ENCODE measurements around the gene LMNTD1.
"Not testable (repeated sequence)": the region's sequence is repeated elsewhere in the genome, so short reads cannot be mapped to it uniquely, and the experiment has no call there.

LMNTD1 gene

GRCh38 chr12:25488956-25489870, 63.9 kb downstream of the LMNTD1 start:
- DNase-seq (ENCODE audit: low spot score) = not testable (repeated sequence)

DNA sequence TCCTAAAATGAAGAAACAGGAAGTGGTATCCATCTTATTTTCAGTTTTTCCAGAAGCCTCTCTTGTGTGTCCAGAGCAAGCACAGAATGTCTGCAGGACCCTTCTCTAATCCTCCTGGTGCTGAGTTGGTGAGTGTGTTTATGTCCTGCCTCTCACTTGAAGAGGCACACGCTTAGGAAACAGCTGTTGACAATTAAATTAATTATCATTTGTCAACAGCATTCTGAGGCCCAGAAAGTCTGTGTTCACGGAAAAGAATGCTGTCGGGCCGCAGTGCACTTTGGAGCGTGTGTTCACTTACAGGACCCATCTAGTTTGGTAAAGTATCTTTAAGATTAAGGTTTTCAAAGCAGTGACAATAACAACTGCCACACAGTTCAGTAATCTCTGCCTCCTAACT, 70.5 kb downstream of the LMNTD1 start:
- DNase-seq (ENCODE audit: low spot score) = no peak

DNA sequence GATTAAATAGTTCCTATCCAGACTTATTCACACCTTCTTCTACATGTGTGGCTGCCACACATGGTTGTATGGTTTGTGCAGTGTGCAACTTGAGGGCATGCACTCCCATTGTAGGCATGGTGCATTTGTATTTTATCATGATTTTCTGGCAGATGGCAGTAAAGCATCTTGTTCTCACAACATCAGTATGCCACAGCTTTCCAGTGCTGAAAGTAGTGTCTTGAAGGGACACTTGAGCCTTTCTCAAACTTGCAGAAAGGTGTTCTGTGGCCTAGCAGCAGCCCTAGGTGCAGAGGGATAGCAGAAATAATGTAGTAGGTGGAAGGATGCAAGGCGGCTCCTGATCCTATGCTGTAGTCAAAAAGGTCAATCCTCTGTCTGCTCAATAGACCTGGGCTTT, 72.9 kb downstream of the LMNTD1 start:
- no peak for DNase-seq (ENCODE audit: low spot score)

- DNase-seq (ENCODE audit: low spot score) = no peak
Observed at GRCh38 chr12:25477217-25477616, 75.9 kb downstream of the LMNTD1 start.

DNA sequence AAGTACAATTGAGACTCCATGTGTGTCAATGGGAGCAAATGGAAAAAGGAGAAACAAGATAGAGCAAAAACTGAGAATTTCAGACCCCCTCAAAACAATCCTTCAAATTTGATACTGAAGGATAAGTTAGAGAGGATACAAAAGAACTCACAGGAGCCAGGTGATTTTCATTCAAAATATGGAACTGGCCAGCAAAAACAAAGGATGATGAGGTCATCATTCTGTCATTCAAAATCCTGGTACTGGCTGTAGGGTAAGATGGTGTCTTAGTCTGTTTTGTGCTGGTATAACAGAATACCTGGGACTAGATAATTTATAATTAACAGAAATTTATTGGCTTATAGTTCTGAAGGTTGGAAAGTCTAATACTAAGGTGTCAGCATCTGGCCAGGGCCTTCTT, 80.6 kb downstream of the LMNTD1 start:
- no peak for DNase-seq (ENCODE audit: low spot score)

DNA sequence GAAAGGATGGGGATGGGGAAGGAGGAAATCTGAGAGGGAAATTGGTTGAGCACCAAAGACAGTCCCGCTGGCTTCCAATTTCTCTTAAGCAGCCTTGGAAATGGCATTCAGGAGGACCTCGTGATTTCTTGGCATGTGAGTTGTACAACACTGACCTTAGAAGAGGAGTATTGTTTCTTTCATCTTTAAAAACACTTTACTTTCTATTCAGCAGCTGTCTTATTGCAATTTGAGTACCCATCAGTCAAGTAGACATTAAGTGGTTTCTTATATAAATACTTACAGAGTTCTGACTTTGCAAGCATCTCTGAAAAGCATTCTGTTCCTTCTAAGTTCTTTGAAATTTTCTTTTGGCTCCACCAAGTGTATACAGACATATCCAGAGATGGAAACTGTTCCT, 83.2 kb downstream of the LMNTD1 start:
- DNase-seq (ENCODE audit: low spot score) = no peak

GRCh38 chr12:25469368-25469767, 83.7 kb downstream of the LMNTD1 start:
- no peak for DNase-seq (ENCODE audit: low spot score)

DNA sequence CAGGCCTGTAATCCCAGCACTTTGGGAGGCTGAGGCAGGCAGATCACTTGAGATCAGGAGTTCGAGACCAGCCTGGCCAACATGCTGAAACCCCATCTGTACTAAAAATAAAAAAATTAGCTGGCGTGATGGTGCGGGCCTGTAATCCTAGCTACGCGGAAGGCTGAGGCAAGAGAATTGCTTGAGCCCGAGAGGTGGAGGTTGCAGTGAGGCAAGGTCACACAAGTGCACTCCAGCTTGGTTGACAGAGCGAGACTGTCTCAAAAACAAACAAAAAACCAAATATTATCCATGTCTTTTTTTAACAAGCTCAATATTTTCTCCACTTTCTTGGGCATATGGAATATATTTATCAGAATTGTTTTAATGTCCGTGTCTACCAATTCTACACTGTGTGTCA, 89.6 kb downstream of the LMNTD1 start:
- DNase-seq (ENCODE audit: low spot score) = no peak

DNA sequence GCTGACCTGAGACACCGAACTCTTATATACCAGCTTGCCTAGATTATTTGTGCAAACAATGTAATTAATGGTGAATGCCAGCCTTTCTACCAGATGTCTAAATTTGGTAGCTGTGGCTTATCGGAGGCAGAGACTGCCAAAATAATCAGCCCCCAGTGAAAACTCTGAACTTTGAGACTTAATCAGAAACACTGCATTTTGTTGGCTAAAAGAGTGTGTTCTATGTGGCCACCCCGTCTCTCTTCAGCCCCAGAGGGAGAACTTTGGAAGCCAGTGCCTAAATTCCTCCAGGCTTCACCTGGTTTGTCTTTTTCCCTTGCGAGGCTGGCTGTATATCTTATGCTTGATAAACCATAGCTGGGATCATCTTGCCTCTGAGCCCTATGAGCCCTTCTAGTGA, 90.1 kb downstream of the LMNTD1 start:
- no peak for DNase-seq (ENCODE audit: low spot score)

DNA sequence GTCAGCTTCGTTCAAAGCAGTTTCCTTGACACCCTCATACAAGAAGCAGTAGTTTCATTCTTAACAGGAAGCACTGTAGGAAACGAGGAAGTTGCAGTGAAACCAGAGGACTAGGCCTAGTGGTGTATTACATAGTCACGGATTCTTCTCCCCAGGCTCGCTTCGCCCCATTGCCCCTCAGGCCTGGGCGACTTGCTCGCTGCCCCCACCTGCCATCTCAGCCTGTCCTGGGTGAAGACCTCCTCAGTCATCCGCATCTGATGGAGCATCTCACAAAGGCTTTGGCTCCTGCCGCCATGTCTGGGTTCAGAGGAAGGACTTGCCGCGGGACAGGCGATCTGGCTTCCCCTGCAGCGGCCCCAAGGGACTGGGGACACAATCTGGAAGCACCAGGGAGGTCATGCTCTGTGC, 93.5 kb downstream of the LMNTD1 start:
- no peak for DNase-seq (ENCODE audit: low spot score)

- DNase-seq (ENCODE audit: low spot score) = no peak
Observed at GRCh38 chr12:25458047-25458552, 95.0 kb downstream of the LMNTD1 start.

DNA sequence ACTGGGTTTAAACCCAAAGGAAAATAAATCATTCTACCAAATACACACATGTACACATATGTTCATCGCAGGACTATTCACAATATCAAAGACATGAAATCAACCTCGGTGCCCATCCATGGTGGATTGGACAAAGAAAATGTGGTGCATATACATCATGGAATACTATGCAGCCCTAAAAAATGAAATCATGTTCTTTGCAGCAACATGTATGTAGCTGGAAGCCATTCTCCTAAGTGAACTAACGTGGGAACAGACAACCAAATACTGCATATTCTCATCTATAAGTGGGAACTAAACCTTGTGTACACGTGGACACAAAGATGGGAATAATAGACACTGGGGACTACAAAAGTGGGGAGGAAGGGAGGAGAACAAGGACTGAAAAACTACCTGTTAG, 96.6 kb downstream of the LMNTD1 start:
- DNase-seq (ENCODE audit: low spot score) = no peak

DNA sequence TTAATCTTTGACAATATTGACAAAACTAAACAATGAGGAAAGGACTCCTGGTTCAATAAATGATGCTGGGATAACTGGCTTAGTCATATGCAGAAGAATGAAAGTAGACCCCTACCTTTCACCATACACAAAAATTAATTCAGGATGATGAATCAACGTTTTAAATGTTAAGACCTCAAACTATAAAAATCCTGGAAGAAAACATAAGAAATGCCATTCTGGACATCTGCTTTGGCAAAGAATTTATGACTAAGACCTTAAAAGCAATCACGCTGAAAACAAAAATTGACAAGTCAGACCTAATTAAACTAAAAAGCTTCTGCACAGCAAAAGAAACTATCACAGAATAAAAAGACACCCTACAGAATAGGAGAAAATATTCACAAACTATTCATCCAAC, 97.4 kb downstream of the LMNTD1 start:
- no peak for DNase-seq (ENCODE audit: low spot score)

DNA sequence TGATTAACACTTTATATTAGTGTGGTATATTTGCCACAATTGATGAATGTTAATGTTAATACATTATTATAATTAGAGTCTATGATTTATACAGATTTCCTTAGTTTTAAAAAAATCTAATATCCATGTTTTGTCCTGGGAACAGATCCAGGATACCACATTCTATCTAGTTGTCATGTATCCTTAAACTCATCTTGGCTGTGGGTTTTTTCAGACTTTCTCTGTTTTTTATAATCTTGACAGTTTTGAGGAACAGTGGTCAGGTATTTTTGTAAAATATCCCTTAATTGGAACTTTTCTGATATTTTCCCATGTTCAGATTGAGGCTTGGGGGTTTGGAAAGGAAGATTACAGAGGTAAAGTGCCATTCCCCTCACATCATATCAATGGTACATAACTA, 104.1 kb downstream of the LMNTD1 start:
- no peak for DNase-seq (ENCODE audit: low spot score)

- DNase-seq (ENCODE audit: low spot score) = no peak
Observed at GRCh38 chr12:25447046-25447445, 106.0 kb downstream of the LMNTD1 start.

DNA sequence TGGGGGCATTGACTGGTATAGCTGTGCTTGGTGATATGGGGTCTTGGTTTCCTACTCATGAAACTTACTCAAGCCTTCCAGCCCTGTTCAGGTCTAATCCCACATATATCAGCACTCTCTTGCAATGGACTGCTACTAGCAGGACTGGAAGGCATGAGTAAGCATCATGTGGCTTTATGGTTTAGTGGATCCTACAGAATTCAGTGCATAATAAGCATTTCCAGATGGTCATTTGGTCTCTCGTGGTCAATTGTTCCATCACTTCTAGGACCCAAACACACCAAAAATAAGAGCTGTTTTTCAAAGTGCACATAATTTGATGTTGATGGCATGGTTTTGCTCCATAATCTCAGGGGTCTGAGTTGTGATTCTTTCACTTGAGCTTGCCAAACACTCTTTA, 114.4 kb downstream of the LMNTD1 start:
- no peak for DNase-seq (ENCODE audit: low spot score)

GRCh38 chr12:25436206-25437030, 116.7 kb downstream of the LMNTD1 start:
- DNase-seq (ENCODE audit: low spot score) = peak; percentile 63

DNA sequence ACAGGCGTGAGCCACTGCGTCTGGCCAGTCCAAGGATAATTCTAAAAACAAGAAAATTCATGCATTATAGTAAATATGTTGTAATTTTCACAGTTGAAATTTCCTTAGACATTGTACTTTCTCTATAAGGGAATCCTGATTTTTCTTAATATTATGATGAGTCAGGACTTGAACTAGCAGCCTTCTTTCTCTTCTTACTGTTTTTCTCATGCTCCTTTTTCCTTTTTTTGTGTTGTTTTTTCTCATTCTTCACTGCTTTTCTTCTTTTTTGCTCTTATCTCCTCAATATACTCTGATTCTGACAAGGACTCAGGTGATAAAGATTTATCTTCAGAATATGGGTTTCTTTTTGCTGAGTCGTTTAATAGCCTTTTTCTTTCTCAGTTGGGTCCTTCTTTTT, 117.7 kb downstream of the LMNTD1 start:
- no peak for DNase-seq (ENCODE audit: low spot score)

DNA sequence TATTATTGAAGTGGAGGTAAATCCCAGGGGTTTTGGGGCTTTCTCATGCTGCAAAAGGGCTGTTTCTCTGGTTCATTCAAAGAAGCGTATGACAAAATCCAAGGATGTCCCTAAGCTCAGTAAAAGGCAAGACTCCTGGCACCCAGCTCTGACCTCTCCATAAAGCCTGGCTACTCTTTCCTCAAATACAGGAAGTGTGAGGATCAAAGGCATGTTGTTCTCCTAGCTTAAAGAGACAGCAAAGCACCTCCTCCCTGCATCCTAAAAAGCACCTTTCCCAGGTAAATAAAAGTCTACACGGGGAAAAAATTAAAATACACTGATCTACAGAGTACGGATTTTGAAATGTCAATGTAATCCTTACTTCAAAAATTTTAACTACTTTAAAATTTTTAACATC, 118.6 kb downstream of the LMNTD1 start:
- no peak for DNase-seq (ENCODE audit: low spot score)

DNA sequence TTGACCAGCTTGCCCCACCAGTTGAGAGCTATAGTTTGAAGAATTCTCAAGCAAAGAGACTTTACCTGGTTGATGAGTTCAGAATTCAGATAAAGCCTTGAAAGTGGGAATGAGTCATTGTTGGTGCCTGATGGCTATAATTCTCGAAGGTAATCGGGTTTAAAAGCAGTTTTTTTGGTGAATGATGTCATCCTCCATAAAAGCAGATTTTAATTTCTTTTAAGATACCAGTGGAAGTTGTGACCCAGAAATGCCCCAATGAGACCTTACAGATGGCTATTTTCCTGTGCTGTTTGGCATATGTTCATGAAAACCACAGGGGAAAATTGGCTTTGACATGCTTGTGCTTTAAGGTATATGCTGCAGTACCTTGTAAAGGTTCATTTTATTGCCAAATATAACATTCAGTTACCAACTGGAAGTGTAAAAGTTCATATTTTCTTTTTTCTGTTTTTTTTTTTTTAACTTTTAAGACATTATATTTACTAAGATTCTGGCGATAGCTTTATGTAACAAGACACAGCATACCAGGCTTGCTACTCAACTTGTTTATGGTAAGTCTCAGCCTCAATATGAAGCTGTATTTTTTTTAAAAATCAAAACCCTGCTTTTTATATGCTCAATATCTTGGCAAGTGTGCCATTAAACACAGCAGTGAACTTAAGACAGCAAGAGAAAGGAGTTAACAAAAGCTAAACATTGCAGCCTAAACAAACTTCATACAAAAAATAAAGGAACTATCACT, 119.3 kb downstream of the LMNTD1 start:
- no peak for DNase-seq (ENCODE audit: low spot score)

DNA sequence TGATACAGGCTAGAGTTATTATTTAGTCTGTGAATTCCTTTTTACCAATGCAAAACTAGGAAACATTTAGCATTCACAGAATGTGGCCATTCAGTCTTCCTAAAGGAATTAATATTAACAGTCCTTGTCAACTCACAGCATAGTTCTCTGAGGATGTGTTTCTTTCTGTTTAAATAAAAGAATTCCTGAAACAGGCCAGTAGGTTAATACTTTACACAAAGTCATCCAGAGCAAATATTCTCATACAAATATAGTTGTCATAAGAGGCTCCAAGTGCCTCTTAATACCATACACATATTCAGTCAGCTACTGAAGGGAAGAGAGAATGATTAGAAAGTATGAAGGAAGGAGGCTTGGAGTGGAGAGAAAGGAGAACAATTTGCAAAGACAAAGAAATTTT, 120.1 kb downstream of the LMNTD1 start:
- DNase-seq (ENCODE audit: low spot score) = no peak

All from CD4-positive, alpha-beta T cell treated with Interleukin-2 at 100 ng/mL for 4 hours (primary cell).